ENCODE measurements around the gene TNPO3.

The TNPO3 gene

DNA sequence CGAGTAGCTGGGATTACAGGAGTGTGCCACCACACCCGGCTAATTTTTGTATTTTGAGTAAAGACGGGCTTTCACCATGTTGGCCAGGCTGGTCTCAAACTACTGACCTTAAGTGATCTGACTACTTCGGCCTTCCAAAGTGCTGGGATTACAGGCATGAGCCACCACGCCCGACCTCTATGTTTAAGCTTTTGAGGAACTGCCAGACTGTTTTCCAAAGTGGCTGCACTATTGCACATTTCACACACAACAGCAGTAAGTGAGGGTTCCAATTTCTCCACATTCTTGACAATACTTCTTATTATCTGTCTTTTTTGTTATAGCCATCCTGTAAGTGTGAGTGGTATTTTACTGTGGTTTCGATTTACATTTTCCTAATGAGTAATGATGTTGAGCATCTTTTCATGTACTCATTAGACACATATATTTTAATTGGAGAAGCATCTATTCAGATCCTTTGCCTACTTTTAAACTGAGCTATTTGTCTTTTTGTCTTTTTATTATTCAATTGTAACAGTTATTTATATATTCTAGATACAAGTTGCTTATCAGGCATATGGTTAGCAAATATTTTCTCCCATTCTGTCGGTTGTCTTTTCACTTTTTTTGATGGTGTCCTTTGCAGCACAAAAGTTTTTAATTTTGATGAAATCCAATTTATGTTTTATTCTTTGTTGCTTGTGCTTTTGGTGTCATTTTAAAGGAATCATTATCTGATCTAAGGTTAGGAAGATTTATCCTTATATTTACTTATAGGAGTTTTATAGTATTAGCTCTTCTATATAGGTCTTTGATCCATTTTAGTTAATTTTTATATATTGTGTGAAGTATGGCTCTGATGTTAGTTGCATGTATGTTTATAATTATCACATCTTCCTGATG lies 130.0 kb downstream of the TNPO3 start:
- Histone ChIP-seq H3K9me3 (no peaks in the 10 kb centered on the region), H3K27me3 (peaks cover 0 to 50% of the 10 kb centered on the region in 2 donors), H3K36me3 (no peaks in the 10 kb centered on the region), H3K4me1 (no peaks in the 10 kb centered on the region), H3K27ac (no peak overlapping the region), H3K4me3 (no peak overlapping the region)
- TF ChIP-seq, protein P1, sequence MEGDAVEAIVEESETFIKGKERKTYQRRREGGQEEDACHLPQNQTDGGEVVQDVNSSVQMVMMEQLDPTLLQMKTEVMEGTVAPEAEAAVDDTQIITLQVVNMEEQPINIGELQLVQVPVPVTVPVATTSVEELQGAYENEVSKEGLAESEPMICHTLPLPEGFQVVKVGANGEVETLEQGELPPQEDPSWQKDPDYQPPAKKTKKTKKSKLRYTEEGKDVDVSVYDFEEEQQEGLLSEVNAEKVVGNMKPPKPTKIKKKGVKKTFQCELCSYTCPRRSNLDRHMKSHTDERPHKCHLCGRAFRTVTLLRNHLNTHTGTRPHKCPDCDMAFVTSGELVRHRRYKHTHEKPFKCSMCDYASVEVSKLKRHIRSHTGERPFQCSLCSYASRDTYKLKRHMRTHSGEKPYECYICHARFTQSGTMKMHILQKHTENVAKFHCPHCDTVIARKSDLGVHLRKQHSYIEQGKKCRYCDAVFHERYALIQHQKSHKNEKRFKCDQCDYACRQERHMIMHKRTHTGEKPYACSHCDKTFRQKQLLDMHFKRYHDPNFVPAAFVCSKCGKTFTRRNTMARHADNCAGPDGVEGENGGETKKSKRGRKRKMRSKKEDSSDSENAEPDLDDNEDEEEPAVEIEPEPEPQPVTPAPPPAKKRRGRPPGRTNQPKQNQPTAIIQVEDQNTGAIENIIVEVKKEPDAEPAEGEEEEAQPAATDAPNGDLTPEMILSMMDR (IDR thresholded peaks at IDR 0.05) = no peak
- intact Hi-C loops (cut with DNase I; ENCODE audit: low total_unique reads) = no loop called here
- DNase-seq = peak in 1 of 2 donors; percentile 21

DNA sequence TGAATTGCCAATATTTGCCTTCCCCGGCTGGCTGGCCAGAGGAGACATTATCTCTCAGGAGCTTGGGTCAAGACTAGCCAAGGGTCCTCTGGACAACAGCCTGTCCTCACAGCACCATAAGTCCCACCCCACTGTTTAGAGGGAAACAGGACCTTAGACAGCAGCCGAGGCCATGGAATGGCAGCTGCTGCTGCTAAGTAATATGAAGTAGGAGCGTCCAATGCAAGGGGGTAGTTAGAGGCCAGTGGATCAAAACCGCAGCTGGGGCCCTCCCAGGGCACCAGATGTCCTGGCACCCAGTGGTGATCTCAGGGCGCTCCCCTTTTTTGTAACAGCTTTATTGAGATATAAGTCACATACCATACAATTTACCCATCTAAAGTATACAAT lies 131.5 kb downstream of the TNPO3 start:
- peak in 1 of 2 donors; percentile 45 for DNase-seq
- Histone ChIP-seq H3K4me1 (no peaks in the 10 kb centered on the region), H3K27me3 (peaks cover 0 to 42% of the 10 kb centered on the region in 2 donors), H3K36me3 (no peaks in the 10 kb centered on the region), H3K27ac (no peak overlapping the region), H3K9me3 (no peaks in the 10 kb centered on the region), H3K4me3 (no peak overlapping the region)
- intact Hi-C loops (cut with DNase I; ENCODE audit: low total_unique reads) = no loop called here
- TF ChIP-seq, protein P1 (IDR thresholded peaks at IDR 0.05) = no peak

DNA sequence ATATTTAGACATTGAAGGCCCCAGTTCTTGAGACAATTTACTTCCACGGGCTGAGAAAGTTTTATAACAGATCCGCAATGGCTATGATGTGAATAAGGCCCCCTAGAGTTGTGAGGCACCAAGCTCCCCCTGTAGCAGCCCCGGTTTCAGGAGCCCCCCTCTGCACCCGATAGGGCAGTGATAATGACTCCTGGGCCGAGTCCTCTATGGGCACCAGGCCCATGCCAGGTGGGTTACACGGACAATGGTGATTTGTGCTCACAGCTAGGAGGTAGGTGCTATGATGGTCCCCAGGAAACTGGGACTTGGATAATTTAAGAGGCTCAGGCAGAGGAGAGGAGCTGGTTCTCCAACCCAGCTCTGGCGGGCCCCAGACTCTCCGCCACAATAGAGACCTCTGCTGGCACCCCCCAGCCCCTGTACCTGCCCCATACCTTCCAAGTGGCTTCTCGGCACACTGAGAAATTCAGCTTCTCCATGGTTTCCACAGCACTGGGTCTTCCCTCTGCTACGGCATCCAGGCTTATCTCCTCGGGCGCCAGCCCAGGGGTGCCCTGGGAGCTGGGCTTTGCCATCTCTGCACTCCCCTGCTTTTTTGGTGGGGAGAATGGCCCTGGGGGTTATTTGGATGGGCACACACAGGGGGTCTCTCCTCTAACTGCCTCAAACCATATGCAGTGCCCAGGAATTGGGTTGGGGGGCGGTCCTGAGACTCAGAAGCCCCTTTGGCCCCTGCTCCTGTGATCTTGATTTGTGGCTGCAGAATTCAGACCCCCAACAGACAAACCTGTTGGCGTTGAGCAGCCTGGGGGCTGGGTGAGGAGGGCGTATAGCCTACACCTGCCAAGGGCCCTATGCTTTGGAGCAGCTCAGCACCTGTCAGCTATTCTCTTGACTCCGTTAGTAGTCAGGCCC lies 132.2 kb downstream of the TNPO3 start:
- Histone ChIP-seq H3K36me3 (no peaks in the 10 kb centered on the region), H3K4me3 (no peak overlapping the region), H3K4me1 (no peaks in the 10 kb centered on the region), H3K27me3 (peaks cover 0 to 41% of the 10 kb centered on the region in 2 donors), H3K9me3 (no peaks in the 10 kb centered on the region), H3K27ac (no peak overlapping the region)
- DNase-seq = peak in 1 of 2 donors; percentile 48
- TF ChIP-seq, protein P1 (IDR thresholded peaks at IDR 0.05) = no peak
- intact Hi-C loops (cut with DNase I; ENCODE audit: low total_unique reads) = no loop called here

DNA sequence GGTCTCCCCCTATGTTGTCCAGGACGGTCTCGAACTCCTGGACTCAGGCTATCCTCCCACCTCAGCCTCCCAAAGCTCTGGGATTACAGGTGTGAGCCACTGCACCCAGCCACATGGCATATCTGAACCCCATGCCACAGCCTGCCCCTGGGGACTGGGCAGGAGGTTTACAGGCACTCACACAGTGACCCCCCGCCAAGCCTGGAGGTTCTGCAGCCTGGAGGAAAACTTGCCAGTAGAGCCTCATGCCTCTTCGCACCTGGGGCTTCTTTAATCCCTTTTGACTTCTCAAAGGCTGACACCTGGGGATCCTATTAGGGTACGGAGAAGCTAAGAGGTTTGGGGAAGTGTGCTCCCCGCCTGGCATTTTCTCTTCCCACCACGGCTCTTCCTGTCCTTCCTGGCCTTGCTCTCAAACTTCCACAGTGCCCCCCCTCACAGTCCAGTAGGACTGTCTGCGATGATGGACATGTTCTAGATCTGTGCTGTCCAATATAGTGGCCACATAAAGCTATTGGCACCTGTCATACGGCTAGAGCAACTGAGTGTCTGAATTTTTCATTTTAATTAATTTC lies 133.0 kb downstream of the TNPO3 start:
- Histone ChIP-seq H3K4me1 (no peaks in the 10 kb centered on the region), H3K9me3 (no peaks in the 10 kb centered on the region), H3K27me3 (peaks cover 0 to 44% of the 10 kb centered on the region in 2 donors), H3K36me3 (no peaks in the 10 kb centered on the region), H3K4me3 (no peak overlapping the region), H3K27ac (no peak overlapping the region)
- peak in 1 of 2 donors; percentile 35 for DNase-seq
- intact Hi-C loops (cut with DNase I; ENCODE audit: low total_unique reads) = no loop called here
- TF ChIP-seq, protein P1 (IDR thresholded peaks at IDR 0.05) = no peak

DNA sequence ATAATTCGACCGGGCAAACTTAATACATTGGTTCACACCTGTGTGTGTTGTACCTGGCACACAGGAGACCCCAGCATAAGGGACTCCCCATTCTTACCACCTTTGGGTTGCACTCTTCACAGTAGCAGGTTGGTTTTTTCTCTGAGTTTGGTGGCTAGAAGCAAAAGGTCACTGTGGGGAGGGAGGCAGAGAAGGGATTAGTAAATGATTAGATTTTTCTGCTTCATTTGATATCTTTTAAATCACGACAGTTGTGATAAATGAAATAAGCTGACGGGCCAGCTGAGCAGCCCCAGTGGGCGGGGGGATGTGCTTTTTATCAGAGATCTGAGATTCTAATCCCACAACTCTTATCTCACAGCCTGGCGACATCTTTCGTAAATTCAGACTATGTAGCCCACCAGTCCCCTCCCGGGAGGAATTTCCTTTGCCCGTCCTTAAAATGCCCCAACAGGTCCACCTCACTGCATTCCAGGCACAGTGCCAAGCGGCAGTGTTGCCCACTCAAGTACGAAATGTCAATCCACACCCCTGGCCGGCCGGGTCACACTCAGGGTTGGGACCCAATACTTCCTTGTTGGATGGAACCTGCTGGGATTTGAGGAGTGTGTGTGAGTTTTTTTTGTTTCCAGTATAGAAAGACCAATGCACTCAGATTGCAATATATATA lies 133.9 kb downstream of the TNPO3 start:
- Histone ChIP-seq H3K27me3 (peaks cover 0 to 53% of the 10 kb centered on the region in 2 donors), H3K27ac (no peak overlapping the region), H3K36me3 (no peaks in the 10 kb centered on the region), H3K9me3 (no peaks in the 10 kb centered on the region), H3K4me3 (no peak overlapping the region), H3K4me1 (peaks cover 0 to 2% (median 1%) of the 10 kb centered on the region in 4 donors)
- TF ChIP-seq, protein P1 (IDR thresholded peaks at IDR 0.05) = no peak
- intact Hi-C loops (cut with DNase I; ENCODE audit: low total_unique reads) = no loop called here
- peak in 1 of 2 donors; percentile 62 for DNase-seq

All from tibial artery (tissue), 4 donors.